ENCODE measurements around the gene C11orf86.
A peak's percentile ranks its signal among the peaks of the same experiment; 100 is the strongest.
"Not testable (repeated sequence)": the region's sequence is repeated elsewhere in the genome, so short reads cannot be mapped to it uniquely, and the experiment has no call there.

The C11orf86 gene

DNA sequence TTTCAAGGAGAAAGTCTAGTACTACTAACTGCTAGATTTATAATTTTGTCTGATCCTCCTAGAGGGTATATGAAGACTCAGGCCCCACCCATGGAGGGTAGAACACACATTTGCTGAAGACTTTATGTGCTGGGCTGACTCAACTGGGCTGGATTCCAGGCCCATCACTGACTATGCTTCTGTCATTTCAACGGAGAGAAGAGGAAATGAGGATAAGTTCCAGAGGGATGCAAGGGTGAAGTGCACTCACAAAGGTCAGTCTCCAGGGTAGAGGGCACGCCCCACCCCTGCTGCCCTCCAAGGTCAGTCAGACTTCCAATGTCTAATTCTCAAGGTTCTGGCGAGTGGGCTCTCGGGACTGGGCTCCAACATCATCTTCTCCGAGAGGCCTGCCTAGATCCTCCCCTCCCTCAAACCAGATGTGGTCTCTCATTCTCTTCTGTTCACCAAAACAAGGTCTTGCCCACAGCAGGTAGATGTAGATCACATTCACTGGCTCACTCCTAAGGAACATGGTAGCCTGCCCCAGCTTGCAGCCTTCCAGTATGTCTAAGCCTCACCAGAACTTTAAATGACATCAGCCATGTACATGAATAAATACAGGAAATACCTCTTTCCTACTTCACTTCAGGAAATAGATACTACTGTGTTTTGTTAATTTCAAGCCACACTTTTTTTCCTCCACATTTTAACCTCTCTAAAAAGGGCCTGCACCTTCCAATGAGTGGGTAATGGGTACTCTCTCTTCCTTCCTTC, 7.3 kb upstream of the C11orf86 start:
- DNase-seq: peak; percentile 88

- DNase-seq: peak; percentile 95
Observed at GRCh38 chr11:66969584-66970225, 5.4 kb upstream of the C11orf86 start.

GRCh38 chr11:66970371-66970806, 4.7 kb upstream of the C11orf86 start:
- DNase-seq: no peak

DNA sequence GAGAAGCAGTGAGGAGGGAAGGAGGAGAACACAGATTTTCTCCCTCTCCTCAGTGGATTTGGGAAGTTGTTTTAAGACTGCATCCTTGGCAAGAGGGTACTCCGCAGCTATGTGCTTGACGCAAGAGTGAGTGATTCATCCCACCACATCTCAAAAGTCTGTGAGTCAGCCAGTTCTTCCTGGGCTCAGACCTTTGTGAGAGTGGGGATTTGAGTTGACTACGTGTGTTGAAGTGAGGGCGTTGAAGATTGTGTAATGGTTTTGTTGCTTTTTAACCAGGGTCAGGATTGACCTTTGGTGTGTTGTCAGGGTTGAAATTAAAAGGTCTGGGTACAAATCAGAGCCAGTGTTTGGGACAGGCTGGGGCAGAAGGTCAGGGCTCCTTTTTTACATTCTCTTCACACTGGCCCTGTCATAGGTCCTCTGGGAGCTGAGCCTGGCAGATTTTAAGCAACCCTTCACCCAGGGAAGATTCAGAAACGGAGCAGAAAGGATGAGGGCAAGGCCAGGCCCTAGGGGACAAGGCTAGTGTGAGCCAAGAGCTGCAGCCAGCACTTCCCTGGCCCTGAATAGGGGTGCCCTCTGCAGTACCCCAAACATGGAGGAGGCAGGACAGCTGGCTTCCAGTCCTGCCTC, 4.2 kb upstream of the C11orf86 start:
- DNase-seq: peak; percentile 99

- no peak for DNase-seq
Observed at GRCh38 chr11:66971488-66971887, 3.6 kb upstream of the C11orf86 start.

DNA sequence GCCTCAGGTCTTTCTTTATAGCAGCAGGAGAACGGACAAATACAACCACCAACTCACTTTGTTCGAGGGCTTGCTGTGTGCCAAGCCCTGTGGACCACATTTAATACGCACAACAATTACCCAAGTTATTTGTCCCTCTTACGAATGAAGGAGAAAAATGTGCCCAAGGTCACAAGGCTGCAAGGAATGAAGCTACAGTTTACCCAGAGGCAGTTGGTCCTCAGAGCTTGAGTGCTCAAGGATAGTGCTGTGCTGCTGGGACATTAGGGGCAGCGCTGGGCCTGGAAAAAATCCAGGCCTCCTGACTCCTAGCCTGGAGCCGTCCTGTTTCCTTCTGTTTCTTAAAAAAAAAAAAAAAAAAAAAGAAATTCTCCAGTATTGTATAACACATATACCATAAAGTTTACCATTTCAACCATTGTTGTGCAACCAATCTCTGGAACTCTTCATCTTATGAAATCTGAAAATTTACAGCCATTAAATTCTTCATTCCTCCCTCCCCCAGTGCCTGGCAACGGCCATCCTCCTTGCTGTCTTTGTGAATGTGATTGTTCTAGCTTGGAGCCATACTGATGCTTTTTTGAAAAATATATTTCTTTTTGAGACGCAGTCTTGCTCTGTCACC, 1.0 kb upstream of the C11orf86 start:
- peak; percentile 58 for DNase-seq

DNA sequence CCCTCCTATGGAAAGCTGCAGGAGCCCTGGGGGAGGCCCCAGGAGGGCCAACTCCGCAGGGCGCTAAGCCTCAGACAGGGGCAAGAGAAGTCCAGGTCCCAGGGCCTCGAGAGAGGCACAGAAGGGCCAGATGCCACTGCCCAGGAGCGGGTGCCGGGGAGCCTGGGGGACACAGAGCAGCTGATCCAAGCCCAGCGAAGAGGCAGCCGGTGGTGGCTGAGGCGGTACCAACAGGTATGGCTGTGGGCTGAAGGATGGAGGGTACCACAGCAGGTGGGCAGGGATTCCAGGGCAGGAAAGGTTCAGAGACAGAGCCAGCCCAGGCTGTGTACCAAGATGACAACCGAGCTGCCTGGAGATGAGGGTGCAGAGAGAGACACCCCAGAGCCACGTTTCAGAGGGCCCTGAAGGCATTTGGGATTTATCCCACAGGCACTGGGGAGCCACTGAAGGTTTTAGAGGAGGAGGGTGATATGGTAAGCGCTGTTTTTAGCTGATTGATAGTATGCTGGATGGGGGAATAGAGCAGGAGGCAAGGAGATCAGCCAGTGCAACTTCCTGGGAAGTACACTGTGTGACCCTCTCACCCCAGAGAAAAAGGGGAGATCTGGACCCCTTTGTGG, 412 bp downstream of the C11orf86 start:
- no peak for DNase-seq

GRCh38 chr11:66976028-66976467, 944 bp downstream of the C11orf86 start:
- peak; percentile 27 for DNase-seq

DNA sequence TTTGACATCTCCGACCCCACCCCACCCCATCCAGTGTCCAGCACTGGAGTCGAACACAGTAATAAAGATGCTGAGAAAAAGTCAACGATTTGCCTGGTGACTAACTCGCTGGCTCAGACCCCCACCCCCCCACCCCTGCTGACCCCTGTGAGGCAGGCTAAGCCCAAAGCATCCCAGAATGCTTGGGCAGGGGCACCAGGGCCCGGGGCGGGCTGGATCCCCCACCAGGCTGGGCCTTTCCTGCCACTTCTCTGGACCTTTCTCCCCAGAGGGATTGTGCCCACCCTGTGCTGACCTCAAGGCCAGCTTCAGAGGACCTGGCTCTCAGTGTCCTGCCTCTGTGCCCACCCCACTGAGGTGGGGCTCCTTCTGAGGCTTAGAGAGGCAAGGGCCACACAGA, 1.8 kb downstream of the C11orf86 start:
- no peak for DNase-seq

DNA sequence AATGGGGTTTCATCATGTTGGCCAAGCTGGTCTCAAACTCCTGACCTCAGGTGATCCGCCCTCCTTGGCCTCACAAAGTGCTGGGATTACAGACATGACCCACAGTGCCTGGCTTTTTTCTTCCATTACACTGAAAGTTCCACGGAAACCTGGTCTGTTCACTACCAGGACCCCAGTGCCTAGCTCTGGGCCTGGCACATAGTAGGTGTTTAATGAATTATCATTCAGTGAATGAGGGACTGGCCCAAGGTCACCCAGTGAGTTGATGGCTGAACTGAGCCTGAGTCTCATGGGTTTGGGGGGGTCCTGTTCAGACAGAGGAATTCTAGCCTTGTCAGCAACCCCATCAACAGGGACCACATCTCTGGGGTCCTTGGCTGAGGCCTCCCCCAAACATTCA, 3.1 kb downstream of the C11orf86 start:
- DNase-seq: no peak

DNA sequence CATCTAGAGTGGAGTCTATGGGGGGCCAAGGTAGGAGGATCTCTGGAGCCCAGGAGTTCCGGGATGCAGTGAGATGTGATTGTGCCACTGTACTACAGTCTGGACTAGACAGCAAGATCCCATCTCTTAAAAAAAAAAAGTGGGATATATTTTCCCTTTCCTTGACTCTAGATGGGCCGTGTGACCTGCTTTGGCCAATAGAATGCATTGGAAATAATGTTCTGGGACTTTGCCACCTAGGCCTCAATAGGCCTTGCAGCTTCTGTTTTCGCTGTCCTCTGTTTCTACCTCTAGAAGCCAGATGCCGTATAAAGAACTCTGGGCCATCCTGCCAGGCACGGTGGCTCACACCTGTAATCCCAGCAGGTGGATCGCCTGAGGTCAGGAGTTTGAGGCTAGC, 3.6 kb downstream of the C11orf86 start:
- DNase-seq: no peak

DNA sequence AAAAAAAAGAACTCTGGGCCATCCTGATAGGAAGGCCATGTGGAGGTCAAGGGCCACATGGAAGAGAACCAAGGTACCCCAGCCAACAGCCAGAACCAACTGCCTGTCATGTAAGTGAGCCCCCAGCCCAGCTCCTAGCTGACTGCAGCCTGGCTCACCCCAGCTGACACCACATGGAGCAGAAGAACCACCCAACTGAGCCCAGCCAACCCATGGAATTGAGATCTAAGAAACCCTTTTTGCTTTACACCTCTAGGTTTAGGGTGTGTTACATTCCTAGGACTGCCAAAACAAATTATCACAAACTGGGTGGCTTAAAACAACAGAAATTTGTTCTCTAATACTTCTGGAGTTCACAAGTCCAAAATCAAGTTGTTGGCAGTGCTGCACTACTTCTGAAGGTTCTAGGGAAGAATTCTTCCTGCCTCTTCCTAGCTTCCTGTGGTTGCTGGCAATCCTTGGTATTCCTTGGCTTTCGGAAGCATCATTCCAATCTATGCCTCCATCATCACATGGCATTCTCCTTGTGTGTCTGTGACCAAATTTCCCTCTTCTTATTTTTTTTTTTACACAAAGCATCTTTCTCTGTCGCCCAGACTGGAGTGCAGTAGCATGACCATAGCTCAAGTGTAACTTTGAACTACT, 4.4 kb downstream of the C11orf86 start:
- peak; percentile 81 for DNase-seq

- peak; percentile 93 for DNase-seq
Observed at GRCh38 chr11:66981976-66982578, 7.0 kb downstream of the C11orf86 start.

DNA sequence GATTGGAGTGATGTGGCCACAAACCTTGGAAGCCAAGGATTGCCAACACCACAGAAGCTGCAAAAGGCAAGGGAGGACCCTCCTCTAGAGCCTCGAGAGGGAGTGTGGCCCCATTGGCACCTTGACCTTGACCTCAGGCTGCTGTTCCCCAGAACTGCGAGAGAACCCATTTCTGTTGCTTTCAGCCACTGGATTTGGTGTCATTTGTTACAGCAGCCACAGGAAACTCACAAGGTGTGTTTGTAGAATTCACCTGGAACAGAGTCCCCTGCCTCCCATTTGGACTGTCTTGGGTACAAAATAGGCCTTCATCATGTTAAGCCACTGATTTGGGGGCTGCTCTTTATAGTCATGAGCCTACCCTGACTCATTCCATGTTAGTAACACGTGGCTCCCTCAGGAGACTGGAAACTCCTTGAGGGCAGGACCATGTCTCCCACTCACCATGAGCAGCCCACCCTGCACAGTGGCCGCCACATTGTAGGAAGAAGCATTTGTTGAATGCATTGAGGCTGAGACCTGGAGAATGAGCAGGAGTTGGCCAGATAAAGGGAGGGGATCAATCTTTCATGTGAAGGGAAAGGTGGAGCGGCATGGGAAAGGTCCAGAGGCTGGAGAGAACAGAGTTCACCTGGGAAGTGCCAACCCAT, 8.3 kb downstream of the C11orf86 start:
- no peak for DNase-seq

- no peak for DNase-seq
Observed at GRCh38 chr11:66985508-66986177, 10.5 kb downstream of the C11orf86 start.

- DNase-seq: no peak
Observed at GRCh38 chr11:66986178-66986545, 11.1 kb downstream of the C11orf86 start.

DNA sequence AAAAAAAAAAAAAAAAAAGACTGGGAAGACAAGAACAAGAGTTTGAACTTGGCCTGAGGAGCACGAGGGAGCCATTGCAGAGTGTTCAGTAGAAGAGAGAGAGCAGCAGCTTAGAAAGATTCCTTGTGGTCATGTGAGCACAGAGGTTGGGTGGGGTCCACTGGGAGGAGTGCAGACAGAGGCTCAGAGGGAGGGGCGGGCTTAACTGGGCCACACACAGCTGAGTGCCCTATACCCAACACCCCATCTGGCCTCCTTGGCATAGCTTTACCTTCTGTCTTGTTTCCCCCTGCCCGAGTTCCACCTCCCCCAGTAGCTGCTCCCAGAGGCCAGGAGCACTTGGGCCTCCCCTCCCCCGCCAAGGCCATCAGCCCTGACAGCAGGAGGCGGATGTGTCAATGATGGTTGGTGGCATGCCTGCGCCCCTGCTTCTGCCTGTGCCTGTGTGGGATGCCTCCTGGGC, 12.1 kb downstream of the C11orf86 start:
- peak; percentile 24 for DNase-seq

- DNase-seq: no peak
Observed at GRCh38 chr11:66987924-66988637, 13.0 kb downstream of the C11orf86 start.

- not testable (repeated sequence) for DNase-seq
Observed at GRCh38 chr11:66988741-66989140, 13.6 kb downstream of the C11orf86 start.

GRCh38 chr11:66989360-66989759, 14.3 kb downstream of the C11orf86 start:
- not testable (repeated sequence) for DNase-seq
